Bronchial epithelial cell (primary cell): ENCODE results near the gene TFPI. TPM values are rescaled to one million over a fixed set of nuclear protein-coding genes. Genes with fewer than 3 reads are reported as not detected.

Experiments
- DNase-seq: peaks from one replicate; pipeline ENCODE4 v3.0.0-alpha.2; 2010; ENCODE audit warnings: low read depth
- FAIRE-seq: peaks from 2 replicates; lab custom pipeline; 2011; peaks lifted over from hg19 to GRCh38; lab: Jason Lieb, UNC
- H3K27me3 ChIP-seq: 2 replicates; pipeline ENCODE4 v1.5.1; 2011; ENCODE audit warnings: low read length; ENCODE audit not compliant: control insufficient read depth, insufficient read depth
- H3K36me3 ChIP-seq: 2 replicates; pipeline ENCODE4 v1.5.1; 2011; ENCODE audit warnings: low read length; ENCODE audit not compliant: control insufficient read depth, insufficient read depth
- H3K4me3 ChIP-seq: 2 replicates; pipeline ENCODE4 v1.5.1; 2011; ENCODE audit warnings: mild to moderate bottlenecking, low read depth, low read length, control low read depth
- CTCF ChIP-seq: IDR thresholded peaks from 2 replicates; pipeline ENCODE4 v1.5.1; 2011; ENCODE audit warnings: mild to moderate bottlenecking, moderate library complexity, low read length, control low read depth, inconsistent platforms; ENCODE audit not compliant: insufficient read depth, severe bottlenecking
- total RNA-seq: library from RNA; depleted of rRNA; stranded (reverse); fragments of >200 nt; gene quantifications from 2 replicates; pipeline ENCODE4 v1.2.1, GENCODE V29; 2014

The TFPI gene
- total RNA-seq, 1 donor from 2014 or later = 2.1 TPM

GRCh38 chr2:187481543-187481942 is 72.7 kb downstream of the TFPI start:
- H3K27me3 ChIP-seq = no peaks in the 10 kb centered on the region
- H3K36me3 ChIP-seq = no peaks in the 10 kb centered on the region
- no peak for TF ChIP-seq CTCF
- DNase-seq = no peak
- no peak overlapping the region for H3K4me3 ChIP-seq
- FAIRE-seq = no peak

GRCh38 chr2:187478719-187479118 is 75.5 kb downstream of the TFPI start:
- no peaks in the 10 kb centered on the region for H3K27me3 ChIP-seq
- no peak overlapping the region for H3K4me3 ChIP-seq
- H3K36me3 ChIP-seq = no peaks in the 10 kb centered on the region
- no peak for DNase-seq
- FAIRE-seq = no peak
- no peak for TF ChIP-seq CTCF

GRCh38 chr2:187477051-187477450 is 77.2 kb downstream of the TFPI start:
- DNase-seq (no peak), FAIRE-seq (no peak)
- TF ChIP-seq CTCF = no peak
- no peaks in the 10 kb centered on the region for H3K27me3 ChIP-seq
- no peak overlapping the region for H3K4me3 ChIP-seq
- no peaks in the 10 kb centered on the region for H3K36me3 ChIP-seq

GRCh38 chr2:187475499-187476248 is 78.6 kb downstream of the TFPI start:
- Histone ChIP-seq H3K4me3 (no peak overlapping the region), H3K27me3 (no peaks in the 10 kb centered on the region), H3K36me3 (no peaks in the 10 kb centered on the region)
- no peak for TF ChIP-seq CTCF
- FAIRE-seq (no peak), DNase-seq (no peak)

- DNase-seq (peak; percentile 87), FAIRE-seq (peak; percentile 97)
- no peaks in the 10 kb centered on the region for H3K36me3 ChIP-seq
- no peaks in the 10 kb centered on the region for H3K27me3 ChIP-seq
- H3K4me3 ChIP-seq = no peak overlapping the region
- TF ChIP-seq CTCF = no peak
Observed at GRCh38 chr2:187470698-187471097, 83.5 kb downstream of the TFPI start.

- DNase-seq = no peak
- no peak for FAIRE-seq
- TF ChIP-seq CTCF = no peak
- Histone ChIP-seq H3K36me3 (no peaks in the 10 kb centered on the region), H3K4me3 (no peak overlapping the region), H3K27me3 (no peaks in the 10 kb centered on the region)
Observed at GRCh38 chr2:187469538-187469937, 84.7 kb downstream of the TFPI start.
